Loucy (cell line): ENCODE measurements around the gene OPTN.

Experiments
- CTCF ChIP-seq: fragments of 200-600 bp; sonication (generic); conservative IDR thresholded peaks from 2 replicates; pipeline ENCODE4 v1.5.1; 2014; ENCODE audit warnings: mild to moderate bottlenecking, antibody characterized with exemption, low read length
- EZH2phosphoT487 ChIP-seq: fragments of 200-600 bp; IDR thresholded peaks from 2 replicates; pipeline ENCODE4 v1.6.1; 2018; ENCODE audit warnings: antibody characterized with exemption, mild to moderate bottlenecking, moderate library complexity, borderline replicate concordance

GRCh38 chr10:13167568-13167967 is 67.6 kb downstream of the OPTN start:
- TF ChIP-seq CTCF (no peak), EZH2phosphoT487 (no peak)
